ENCODE results near the gene NCOA3. TPM values are rescaled to one million over a fixed set of nuclear protein-coding genes. Genes with fewer than 3 reads are reported as not detected.

The NCOA3 gene
- polyA plus RNA-seq, 3 donors, result 13.5 to 21.8 (median 21.3) TPM

DNA sequence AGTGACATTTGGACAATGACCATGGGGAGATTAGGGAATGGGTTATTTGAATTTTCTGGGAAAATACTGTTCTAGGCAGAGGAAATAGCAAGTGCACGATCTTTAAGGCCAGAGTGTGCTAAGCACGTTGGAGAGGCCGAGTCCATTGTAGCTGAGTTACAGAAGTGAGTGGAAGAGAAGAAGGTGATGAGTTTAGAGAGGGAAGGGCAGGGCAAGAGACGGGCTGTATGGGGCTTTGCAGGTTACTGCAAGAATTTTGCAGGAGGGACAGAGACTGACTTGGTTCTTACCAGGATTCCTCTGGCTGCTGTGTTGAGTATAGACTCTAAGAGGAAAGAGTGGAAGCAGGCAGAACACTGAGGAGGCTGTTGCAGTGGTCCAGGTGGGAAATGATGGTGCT lies 1.1 kb upstream of the NCOA3 start:
- H3K4me2 ChIP-seq (replicated peaks; ENCODE audit: extremely low read depth, low read length, poor library complexity, severe bottlenecking), result no peak overlapping the region
- intact Hi-C loops (cut with micrococcal nuclease), result loop anchor here in 1 of 2 donors (5.0 kb wide), 2 partner anchors 83 to 112 kb away; no protein-coding TSS in a partner anchor
- no peaks in the 10 kb centered on the region for H3K36me3 ChIP-seq (replicated peaks in 1 of 2; ENCODE audit: control insufficient read depth in 1 of 2, insufficient read depth in 2 of 2, low read length in 2 of 2)
- no peak for DNase-seq
- H3K79me2 ChIP-seq (ENCODE audit: insufficient read depth, low read length), result peaks cover 38% of the 10 kb centered on the region
- peaks cover 31% of the 10 kb centered on the region for H4K20me1 ChIP-seq (ENCODE audit: insufficient read depth, low read length)
- no peak overlapping the region for H3K9ac ChIP-seq (ENCODE audit: insufficient read depth, low read length, poor library complexity, severe bottlenecking)
- TF ChIP-seq, protein P1, sequence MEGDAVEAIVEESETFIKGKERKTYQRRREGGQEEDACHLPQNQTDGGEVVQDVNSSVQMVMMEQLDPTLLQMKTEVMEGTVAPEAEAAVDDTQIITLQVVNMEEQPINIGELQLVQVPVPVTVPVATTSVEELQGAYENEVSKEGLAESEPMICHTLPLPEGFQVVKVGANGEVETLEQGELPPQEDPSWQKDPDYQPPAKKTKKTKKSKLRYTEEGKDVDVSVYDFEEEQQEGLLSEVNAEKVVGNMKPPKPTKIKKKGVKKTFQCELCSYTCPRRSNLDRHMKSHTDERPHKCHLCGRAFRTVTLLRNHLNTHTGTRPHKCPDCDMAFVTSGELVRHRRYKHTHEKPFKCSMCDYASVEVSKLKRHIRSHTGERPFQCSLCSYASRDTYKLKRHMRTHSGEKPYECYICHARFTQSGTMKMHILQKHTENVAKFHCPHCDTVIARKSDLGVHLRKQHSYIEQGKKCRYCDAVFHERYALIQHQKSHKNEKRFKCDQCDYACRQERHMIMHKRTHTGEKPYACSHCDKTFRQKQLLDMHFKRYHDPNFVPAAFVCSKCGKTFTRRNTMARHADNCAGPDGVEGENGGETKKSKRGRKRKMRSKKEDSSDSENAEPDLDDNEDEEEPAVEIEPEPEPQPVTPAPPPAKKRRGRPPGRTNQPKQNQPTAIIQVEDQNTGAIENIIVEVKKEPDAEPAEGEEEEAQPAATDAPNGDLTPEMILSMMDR (IDR thresholded peaks at IDR 0.05), result no peak
- peak overlapping the region in 2 of 7 donors; percentile 53 to 61 for H3K27ac Mint-ChIP-seq
- H3K9me3 Mint-ChIP-seq, result peaks cover 0 to 3% (median 0%) of the 10 kb centered on the region in 7 donors
- H3K36me3 Mint-ChIP-seq, result peaks cover 0 to 1% of the 10 kb centered on the region in 2 donors
- H3K4me3 ChIP-seq (replicated peaks in 1 of 3; ENCODE audit: low read depth in 2 of 3, low read length in 3 of 3), result no peak overlapping the region
- H3K27me3 ChIP-seq (ENCODE audit: control insufficient read depth in 2 of 2, insufficient read depth in 2 of 2, low read length in 2 of 2), result no peaks in the 10 kb centered on the region
- no peak overlapping the region for H3K27ac ChIP-seq (ENCODE audit: low read depth in 1 of 2, low read length in 2 of 2)
- peaks cover 19 to 22% of the 10 kb centered on the region in 2 donors for H3K4me1 ChIP-seq (ENCODE audit: control insufficient read depth in 1 of 2, insufficient read depth in 2 of 2, low read length in 2 of 2)
- H3K4me1 Mint-ChIP-seq, result peaks cover 30% of the 10 kb centered on the region
- no peaks in the 10 kb centered on the region for H3K9me3 ChIP-seq (replicated peaks in 1 of 2; ENCODE audit: control insufficient read depth in 1 of 2, insufficient read depth in 1 of 2, low read length in 2 of 2)
- no peak overlapping the region for H3K4me3 Mint-ChIP-seq
- no peak overlapping the region for H2AFZ ChIP-seq (ENCODE audit: insufficient read depth, low read depth, low read length, poor library complexity, severe bottlenecking)
- WGBS (ENCODE audit: insufficient coverage), result 95% methylated on average over 4 of the region's 4 CpGs
- peaks cover 0 to 2% (median 0%) of the 10 kb centered on the region in 3 donors for H3K27me3 Mint-ChIP-seq (ENCODE audit: low read depth in 3 of 3)

DNA sequence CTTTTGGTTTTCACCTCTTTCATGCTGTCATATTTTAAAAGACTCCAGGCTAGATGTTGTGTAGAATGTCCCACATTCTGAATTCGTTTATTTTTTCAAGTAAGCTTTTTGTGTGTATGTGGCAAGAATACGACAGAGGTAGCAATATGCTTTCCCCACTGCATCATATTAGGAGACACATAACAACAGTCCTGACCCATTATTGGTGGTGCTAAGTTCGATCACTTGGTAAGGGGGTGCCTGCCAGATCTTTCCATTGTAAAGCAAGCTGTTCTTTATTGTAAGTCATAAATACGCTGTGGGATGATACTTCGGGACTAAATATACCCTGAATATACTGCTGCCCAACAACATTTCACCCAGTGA lies 588 bp upstream of the NCOA3 start:
- Mint-ChIP-seq H3K36me3 (peaks cover 0 to 1% of the 10 kb centered on the region in 2 donors), H3K27me3 (ENCODE audit: low read depth in 3 of 3) (peaks cover 0 to 2% (median 0%) of the 10 kb centered on the region in 3 donors), H3K9me3 (peaks cover 0 to 3% (median 0%) of the 10 kb centered on the region in 7 donors), H3K4me3 (peak overlapping the region; percentile 95 to 97), H3K4me1 (peaks cover 33% of the 10 kb centered on the region), H3K27ac (peak overlapping the region in 6 of 7 donors; percentile 90 to 98 (median 96))
- TF ChIP-seq, protein P1 (IDR thresholded peaks at IDR 0.05), result no peak
- DNase-seq, result no peak
- H3K27me3 ChIP-seq (ENCODE audit: control insufficient read depth in 2 of 2, insufficient read depth in 2 of 2, low read length in 2 of 2), result no peaks in the 10 kb centered on the region
- peaks cover 19 to 24% of the 10 kb centered on the region in 2 donors for H3K4me1 ChIP-seq (ENCODE audit: control insufficient read depth in 1 of 2, insufficient read depth in 2 of 2, low read length in 2 of 2)
- peak overlapping the region; percentile 93 to 98 (median 98) for H3K4me3 ChIP-seq (replicated peaks in 1 of 3; ENCODE audit: low read depth in 2 of 3, low read length in 3 of 3)
- peak overlapping the region; percentile 95 for H3K4me2 ChIP-seq (replicated peaks; ENCODE audit: extremely low read depth, low read length, poor library complexity, severe bottlenecking)
- H3K79me2 ChIP-seq (ENCODE audit: insufficient read depth, low read length), result peaks cover 44% of the 10 kb centered on the region
- peak overlapping the region; percentile 93 for H3K9ac ChIP-seq (ENCODE audit: insufficient read depth, low read length, poor library complexity, severe bottlenecking)
- H4K20me1 ChIP-seq (ENCODE audit: insufficient read depth, low read length), result peaks cover 36% of the 10 kb centered on the region
- WGBS (ENCODE audit: insufficient coverage), result no CpG with 5 or more reads among the region's 5 CpGs
- peak overlapping the region; percentile 82 for H2AFZ ChIP-seq (ENCODE audit: insufficient read depth, low read depth, low read length, poor library complexity, severe bottlenecking)
- no peaks in the 10 kb centered on the region for H3K36me3 ChIP-seq (replicated peaks in 1 of 2; ENCODE audit: control insufficient read depth in 1 of 2, insufficient read depth in 2 of 2, low read length in 2 of 2)
- H3K27ac ChIP-seq (ENCODE audit: low read depth in 1 of 2, low read length in 2 of 2), result peak overlapping the region; percentile 21 to 96
- H3K9me3 ChIP-seq (replicated peaks in 1 of 2; ENCODE audit: control insufficient read depth in 1 of 2, insufficient read depth in 1 of 2, low read length in 2 of 2), result no peaks in the 10 kb centered on the region
- intact Hi-C loops (cut with micrococcal nuclease), result loop anchor here in 1 of 2 donors (5.0 kb wide), 2 partner anchors 84 to 111 kb away; no protein-coding TSS in a partner anchor

Measured in CD14-positive monocyte (primary cell).